ENCODE data around the gene B9D2. TPM values are rescaled to one million over a fixed set of nuclear protein-coding genes. Genes with fewer than 3 reads are reported as not detected.

The B9D2 gene
- total RNA-seq, 2 donors from 2014 or later = 4.5 to 6.2 TPM

- 81 to 94% methylated on average over 3 to 8 of the region's 8 CpGs for WGBS, 2 experiments (ENCODE audit: insufficient coverage in 1 of 2, insufficient read length in 1 of 2)
- H3K9me3 ChIP-seq (ENCODE audit: control insufficient read depth, low read length) = no peaks in the 10 kb centered on the region
- peak overlapping the region; percentile 40 for H3K27ac ChIP-seq (ENCODE audit: low read depth, low read length)
- H3K4me3 Mint-ChIP-seq = no peak overlapping the region
- TF ChIP-seq, protein P1, sequence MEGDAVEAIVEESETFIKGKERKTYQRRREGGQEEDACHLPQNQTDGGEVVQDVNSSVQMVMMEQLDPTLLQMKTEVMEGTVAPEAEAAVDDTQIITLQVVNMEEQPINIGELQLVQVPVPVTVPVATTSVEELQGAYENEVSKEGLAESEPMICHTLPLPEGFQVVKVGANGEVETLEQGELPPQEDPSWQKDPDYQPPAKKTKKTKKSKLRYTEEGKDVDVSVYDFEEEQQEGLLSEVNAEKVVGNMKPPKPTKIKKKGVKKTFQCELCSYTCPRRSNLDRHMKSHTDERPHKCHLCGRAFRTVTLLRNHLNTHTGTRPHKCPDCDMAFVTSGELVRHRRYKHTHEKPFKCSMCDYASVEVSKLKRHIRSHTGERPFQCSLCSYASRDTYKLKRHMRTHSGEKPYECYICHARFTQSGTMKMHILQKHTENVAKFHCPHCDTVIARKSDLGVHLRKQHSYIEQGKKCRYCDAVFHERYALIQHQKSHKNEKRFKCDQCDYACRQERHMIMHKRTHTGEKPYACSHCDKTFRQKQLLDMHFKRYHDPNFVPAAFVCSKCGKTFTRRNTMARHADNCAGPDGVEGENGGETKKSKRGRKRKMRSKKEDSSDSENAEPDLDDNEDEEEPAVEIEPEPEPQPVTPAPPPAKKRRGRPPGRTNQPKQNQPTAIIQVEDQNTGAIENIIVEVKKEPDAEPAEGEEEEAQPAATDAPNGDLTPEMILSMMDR (conservative IDR thresholded peaks at IDR 0.05) = no peak
- H3K27ac Mint-ChIP-seq = peak overlapping the region; percentile 22
- H3K9me3 Mint-ChIP-seq = no peaks in the 10 kb centered on the region
- H3K36me3 ChIP-seq (ENCODE audit: control insufficient read depth, insufficient read depth, low read length) = peaks cover 66% of the 10 kb centered on the region
- no peak overlapping the region for H3K4me3 ChIP-seq (ENCODE audit: low read length)
- H3K27me3 Mint-ChIP-seq (ENCODE audit: insufficient read depth) = peaks cover 2% of the 10 kb centered on the region
- no peak for DNase-seq
- H3K36me3 Mint-ChIP-seq (ENCODE audit: low read depth) = peaks cover 54% of the 10 kb centered on the region
- H3K27me3 ChIP-seq (ENCODE audit: control insufficient read depth, insufficient read depth, low read length, poor library complexity, severe bottlenecking) = no peaks in the 10 kb centered on the region
- H3K4me1 Mint-ChIP-seq = peaks cover 19% of the 10 kb centered on the region
- peaks cover 7% of the 10 kb centered on the region for H3K4me1 ChIP-seq (ENCODE audit: control insufficient read depth, insufficient read depth, low read length)
- H3K9ac ChIP-seq (ENCODE audit: extremely low read depth, low read length, poor library complexity, severe bottlenecking) = no peak overlapping the region
These were observed 56.7 kb downstream of the B9D2 start for GRCh38 chr19:41307090-41307875.

DNA sequence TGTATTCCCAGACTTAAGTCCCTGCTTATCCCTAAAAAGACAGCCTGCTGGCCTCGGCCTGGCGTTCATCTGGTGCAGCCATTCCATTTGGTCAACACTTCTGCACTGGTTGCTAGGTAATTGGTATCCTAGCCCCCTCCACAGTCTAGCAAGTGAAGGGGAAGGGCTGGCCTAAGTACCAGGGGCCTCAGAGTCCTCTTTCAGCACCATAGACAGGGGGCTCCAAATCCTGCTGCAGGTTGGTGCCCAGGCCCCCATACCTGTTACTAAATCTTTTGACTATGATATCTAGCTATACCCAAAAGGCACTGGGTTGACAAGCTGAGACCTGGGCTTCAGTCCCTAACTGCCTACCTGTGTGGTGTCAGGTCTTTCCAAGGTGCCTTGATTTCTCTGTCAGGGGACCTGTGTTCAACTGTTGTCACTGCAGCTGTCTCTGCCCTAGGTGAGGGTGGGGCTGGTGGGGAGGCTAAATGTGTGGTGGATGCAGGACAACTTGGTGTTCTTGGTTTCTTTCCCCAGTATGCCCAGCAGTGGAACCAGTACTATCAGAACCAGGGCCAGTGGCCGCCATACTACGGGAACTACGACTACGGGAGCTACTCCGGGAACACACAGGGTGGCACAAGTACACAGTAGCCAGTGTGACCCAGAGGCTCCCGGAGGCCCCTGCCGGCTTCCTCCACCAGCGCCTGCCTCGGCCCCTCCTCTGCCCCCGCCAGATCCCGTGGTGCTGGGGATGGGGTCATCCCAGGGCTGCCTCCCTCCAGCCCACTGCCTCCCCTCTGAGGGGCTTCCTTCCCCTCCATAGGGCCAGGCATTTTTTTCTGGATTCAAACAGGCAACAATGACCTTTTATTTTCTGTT is 57.8 kb downstream of the B9D2 start:
- peaks cover 16% of the 10 kb centered on the region for H3K4me1 Mint-ChIP-seq
- Histone ChIP-seq H3K27ac (ENCODE audit: low read depth, low read length) (no peak overlapping the region), H3K9me3 (ENCODE audit: control insufficient read depth, low read length) (no peaks in the 10 kb centered on the region), H3K36me3 (ENCODE audit: control insufficient read depth, insufficient read depth, low read length) (peaks cover 72% of the 10 kb centered on the region), H3K27me3 (ENCODE audit: control insufficient read depth, insufficient read depth, low read length, poor library complexity, severe bottlenecking) (no peaks in the 10 kb centered on the region), H3K4me1 (ENCODE audit: control insufficient read depth, insufficient read depth, low read length) (peaks cover 7% of the 10 kb centered on the region), H3K9ac (ENCODE audit: extremely low read depth, low read length, poor library complexity, severe bottlenecking) (no peak overlapping the region), H3K4me3 (ENCODE audit: low read length) (no peak overlapping the region)
- TF ChIP-seq, protein P1 (conservative IDR thresholded peaks at IDR 0.05) = no peak
- no peak for DNase-seq
- H3K4me3 Mint-ChIP-seq = no peak overlapping the region
- H3K36me3 Mint-ChIP-seq (ENCODE audit: low read depth) = peaks cover 56% of the 10 kb centered on the region
- 95% methylated on average over 13 of the region's 13 CpGs for WGBS, 2 experiments (ENCODE audit: insufficient coverage in 1 of 2, insufficient read length in 1 of 2)
- peaks cover 2% of the 10 kb centered on the region for H3K27me3 Mint-ChIP-seq (ENCODE audit: insufficient read depth)
- H3K27ac Mint-ChIP-seq = peak overlapping the region; percentile 64
- H3K9me3 Mint-ChIP-seq = no peaks in the 10 kb centered on the region

- Mint-ChIP-seq H3K9me3 (no peaks in the 10 kb centered on the region), H3K36me3 (ENCODE audit: low read depth) (peaks cover 66% of the 10 kb centered on the region), H3K27me3 (ENCODE audit: insufficient read depth) (no peaks in the 10 kb centered on the region), H3K27ac (no peak overlapping the region), H3K4me1 (peaks cover 11% of the 10 kb centered on the region), H3K4me3 (no peak overlapping the region)
- no peaks in the 10 kb centered on the region for H3K27me3 ChIP-seq (ENCODE audit: control insufficient read depth, insufficient read depth, low read length, poor library complexity, severe bottlenecking)
- no peak overlapping the region for H3K27ac ChIP-seq (ENCODE audit: low read depth, low read length)
- peaks cover 85% of the 10 kb centered on the region for H3K36me3 ChIP-seq (ENCODE audit: control insufficient read depth, insufficient read depth, low read length)
- H3K9ac ChIP-seq (ENCODE audit: extremely low read depth, low read length, poor library complexity, severe bottlenecking) = no peak overlapping the region
- WGBS, 2 experiments (ENCODE audit: insufficient coverage in 1 of 2, insufficient read length in 1 of 2) = 95 to 100% methylated on average over 2 to 4 of the region's 4 CpGs
- TF ChIP-seq, protein P1 (conservative IDR thresholded peaks at IDR 0.05) = no peak
- peaks cover 7% of the 10 kb centered on the region for H3K4me1 ChIP-seq (ENCODE audit: control insufficient read depth, insufficient read depth, low read length)
- DNase-seq = no peak
- H3K4me3 ChIP-seq (ENCODE audit: low read length) = no peak overlapping the region
- H3K9me3 ChIP-seq (ENCODE audit: control insufficient read depth, low read length) = no peaks in the 10 kb centered on the region
These were observed 59.1 kb downstream of the B9D2 start for GRCh38 chr19:41304706-41305483.
